Mammary epithelial cell (primary cell): Measurements from ENCODE around the gene THSD7A.
A peak's percentile ranks its signal among the peaks of the same experiment; 100 is the strongest.

ENCODE experiments used
- CTCF ChIP-seq, 2 donors: IDR thresholded peaks in 1 of 2; conservative IDR thresholded peaks in 1 of 2; 2 replicates each; pipeline ENCODE4 v1.5.1; 2011 to 2012; ENCODE audit warnings: inconsistent platforms in 2 of 2, low read length in 2 of 2, mild to moderate bottlenecking in 2 of 2, control low read depth in 1 of 2, low read depth in 1 of 2; ENCODE audit not compliant: insufficient read depth in 1 of 2; ENCODE audit errors: extremely low read depth in 1 of 2
- EZH2 ChIP-seq: IDR thresholded peaks from 2 replicates; pipeline ENCODE4 v1.6.1; 2012; ENCODE audit warnings: low read length, inconsistent platforms, borderline replicate concordance

DNA sequence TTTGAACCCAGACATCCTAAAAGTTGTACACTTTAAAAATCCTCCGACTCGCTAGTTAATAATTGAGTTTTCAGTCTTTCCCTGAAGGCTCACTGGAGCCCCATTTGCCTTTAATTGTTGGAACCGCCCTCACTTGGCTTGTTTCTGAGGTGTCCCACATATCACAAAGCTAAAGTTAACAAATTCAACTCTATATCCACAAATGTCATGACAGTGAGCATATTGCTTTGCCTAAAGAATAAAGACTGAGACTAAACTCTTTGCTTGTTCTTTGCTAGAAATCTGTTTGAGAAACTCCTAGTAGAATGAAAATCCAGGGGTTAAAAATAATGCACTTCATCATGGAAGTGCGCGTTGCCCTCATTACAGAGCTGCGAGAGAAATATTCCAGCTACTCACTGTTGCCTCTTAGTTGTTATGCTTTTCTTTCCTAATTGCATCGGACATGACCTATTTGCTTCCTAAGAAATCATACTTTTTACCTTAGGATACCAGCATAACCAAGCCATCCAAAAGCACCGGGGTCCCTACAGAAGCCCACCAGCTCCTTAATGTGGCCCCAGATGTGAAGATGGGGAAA, 752 bp downstream of the THSD7A start:
- TF ChIP-seq CTCF (conservative IDR thresholded peaks at IDR 0.05 in 1 of 2, IDR thresholded peaks at IDR 0.05 in 1 of 2; ENCODE audit: extremely low read depth in 1 of 2, insufficient read depth in 1 of 2, low read depth in 1 of 2, low read length in 2 of 2) (no peak), EZH2 (peak; percentile 41)
